GM12878 (cell line): ENCODE measurements around the gene LRP1B.

Experiments
- EP300 ChIP-seq, 2 experiments: fragments of 150-350 bp in 1 of 2; IDR thresholded peaks; 2 replicates each; pipeline ENCODE4 v1.6.1; 2011 to 2012; ENCODE audit warnings: low read depth in 2 of 2, low read length in 2 of 2, borderline replicate concordance in 1 of 2, improper control_type of control experiment in 1 of 2, inconsistent platforms in 1 of 2; ENCODE audit not compliant: control insufficient read depth in 1 of 2
- PKNOX1 ChIP-seq: fragments of 450-650 bp; IDR thresholded peaks from 2 replicates; pipeline ENCODE4 v1.6.1; 2016; ENCODE audit warnings: mild to moderate bottlenecking
- POLR2AphosphoS5 ChIP-seq: IDR thresholded peaks from 2 replicates; pipeline ENCODE4 v1.6.1; 2011; ENCODE audit warnings: mild to moderate bottlenecking, low read length, inconsistent platforms
- RFX5 ChIP-seq: IDR thresholded peaks from 2 replicates; pipeline ENCODE4 v1.6.1; 2011; ENCODE audit warnings: low read depth, low read length, improper control_type of control experiment
- TF ChIP-seq, protein P1 (sequence below), 3 experiments: IDR thresholded peaks in 2 of 3; conservative IDR thresholded peaks in 1 of 3; 2 replicates each; pipeline ENCODE4 v1.5.1; 2011; ENCODE audit warnings: low read depth in 3 of 3, low read length in 3 of 3, mild to moderate bottlenecking in 3 of 3, control low read depth in 2 of 3, moderate library complexity in 2 of 3, inconsistent platforms in 1 of 3, mixed read lengths in 1 of 3; ENCODE audit not compliant: control insufficient read depth in 2 of 3, insufficient read depth in 1 of 3; ENCODE audit errors: extremely low read depth in 1 of 3

- TF ChIP-seq PKNOX1 (no peak), EP300 (IDR thresholded peaks at IDR 0.05; ENCODE audit: borderline replicate concordance in 1 of 2, control insufficient read depth in 1 of 2, low read depth in 2 of 2, low read length in 2 of 2) (no peak), RFX5 (no peak), POLR2AphosphoS5 (no peak)
- TF ChIP-seq, protein P1, sequence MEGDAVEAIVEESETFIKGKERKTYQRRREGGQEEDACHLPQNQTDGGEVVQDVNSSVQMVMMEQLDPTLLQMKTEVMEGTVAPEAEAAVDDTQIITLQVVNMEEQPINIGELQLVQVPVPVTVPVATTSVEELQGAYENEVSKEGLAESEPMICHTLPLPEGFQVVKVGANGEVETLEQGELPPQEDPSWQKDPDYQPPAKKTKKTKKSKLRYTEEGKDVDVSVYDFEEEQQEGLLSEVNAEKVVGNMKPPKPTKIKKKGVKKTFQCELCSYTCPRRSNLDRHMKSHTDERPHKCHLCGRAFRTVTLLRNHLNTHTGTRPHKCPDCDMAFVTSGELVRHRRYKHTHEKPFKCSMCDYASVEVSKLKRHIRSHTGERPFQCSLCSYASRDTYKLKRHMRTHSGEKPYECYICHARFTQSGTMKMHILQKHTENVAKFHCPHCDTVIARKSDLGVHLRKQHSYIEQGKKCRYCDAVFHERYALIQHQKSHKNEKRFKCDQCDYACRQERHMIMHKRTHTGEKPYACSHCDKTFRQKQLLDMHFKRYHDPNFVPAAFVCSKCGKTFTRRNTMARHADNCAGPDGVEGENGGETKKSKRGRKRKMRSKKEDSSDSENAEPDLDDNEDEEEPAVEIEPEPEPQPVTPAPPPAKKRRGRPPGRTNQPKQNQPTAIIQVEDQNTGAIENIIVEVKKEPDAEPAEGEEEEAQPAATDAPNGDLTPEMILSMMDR (IDR thresholded peaks at IDR 0.05 in 2 of 3, conservative IDR thresholded peaks at IDR 0.05 in 1 of 3; ENCODE audit: control insufficient read depth in 2 of 3, extremely low read depth in 1 of 3, insufficient read depth in 1 of 3, low read depth in 3 of 3, low read length in 3 of 3), result no peak
These were observed 1855.4 kb downstream of the LRP1B start for GRCh38 chr2:140275427-140275826.
